Muscle of arm (tissue), 14 donors: ENCODE data around the gene USP6NL. TPM values are rescaled to one million over a fixed set of nuclear protein-coding genes. Genes with fewer than 3 reads are reported as not detected.
"Not testable (repeated sequence)": the region's sequence is repeated elsewhere in the genome, so short reads cannot be mapped to it uniquely, and the experiment has no call there.

Experiments used
- DNase-seq: peaks from one replicate; pipeline ENCODE4 v3.0.0-alpha.2; 2013
- long read RNA-seq, 11 donors: transcript quantifications; one replicate each; lab custom pipeline, GENCODE V29; 2026
- polyA plus RNA-seq, 12 donors: library from polyadenylated mRNA; unstranded; fragments of 120-200 nt; gene quantifications; one replicate each; pipeline ENCODE4 v1.2.1, GENCODE V29; 2013; ENCODE audit not compliant: insufficient read length in 12 of 12

USP6NL gene
- polyA plus RNA-seq: 10 to 100 TPM in 8 of 12 donors, 1 to 10 TPM in 3, not detected in 1; 8.2 to 17.9 (median 10.1) TPM
- long read RNA-seq, donor 1, full-length matches to known transcripts: 5 of 5 reads
- long read RNA-seq, donor 1, partial matches to known transcripts: 0 of 5 reads
- long read RNA-seq, donor 1, other reads (novel, unspliced or antisense): 0 of 5 reads
- long read RNA-seq, donor 2, full-length matches to known transcripts: 5 of 5 reads
- long read RNA-seq, donor 2, partial matches to known transcripts: 0 of 5 reads
- long read RNA-seq, donor 2, other reads (novel, unspliced or antisense): 0 of 5 reads
- long read RNA-seq, donor 3: 0 reads
- long read RNA-seq, donor 4, full-length matches to known transcripts: 1 of 1 reads
- long read RNA-seq, donor 4, partial matches to known transcripts: 0 of 1 reads
- long read RNA-seq, donor 4, other reads (novel, unspliced or antisense): 0 of 1 reads
- long read RNA-seq, donor 5: 0 reads
- long read RNA-seq, donor 6, full-length matches to known transcripts: 2 of 2 reads
- long read RNA-seq, donor 6, partial matches to known transcripts: 0 of 2 reads
- long read RNA-seq, donor 6, other reads (novel, unspliced or antisense): 0 of 2 reads
- long read RNA-seq, donor 7: 0 reads
- long read RNA-seq, donor 8: 0 reads
- long read RNA-seq, donor 9, partial matches to known transcripts: 0 of 1 reads
- long read RNA-seq, donor 9, other reads (novel, unspliced or antisense): 0 of 1 reads
- long read RNA-seq, donor 10, full-length matches to known transcripts: 3 of 3 reads
- long read RNA-seq, donor 10, partial matches to known transcripts: 0 of 3 reads
- long read RNA-seq, donor 10, other reads (novel, unspliced or antisense): 0 of 3 reads
- long read RNA-seq, donor 11, full-length matches to known transcripts: 3 of 3 reads
- long read RNA-seq, donor 11, partial matches to known transcripts: 0 of 3 reads
- long read RNA-seq, donor 11, other reads (novel, unspliced or antisense): 0 of 3 reads

GRCh38 chr10:11611248-11612020 lies at the start of gene USP6NL:
USP6NL (minus strand) TSS chr10:11611650; CDS start chr10:11597634, 14,016 bp downstream.
- DNase-seq: peak; percentile 85

- no peak for DNase-seq
Observed at GRCh38 chr10:11658801-11659368, 47.4 kb upstream of the USP6NL start.

GRCh38 chr10:11655836-11656235 lies 44.4 kb upstream of the USP6NL start:
- DNase-seq: no peak

GRCh38 chr10:11654659-11655058 lies 43.2 kb upstream of the USP6NL start:
- no peak for DNase-seq

- no peak for DNase-seq
Observed at GRCh38 chr10:11653758-11654471, 42.5 kb upstream of the USP6NL start.

- DNase-seq: no peak
Observed at GRCh38 chr10:11647676-11648075, 36.2 kb upstream of the USP6NL start.

- DNase-seq: no peak
Observed at GRCh38 chr10:11646450-11646849, 35.0 kb upstream of the USP6NL start.

- no peak for DNase-seq
Observed at GRCh38 chr10:11643039-11643438, 31.6 kb upstream of the USP6NL start.

- no peak for DNase-seq
Observed at GRCh38 chr10:11642566-11642965, 31.1 kb upstream of the USP6NL start.

- DNase-seq: no peak
Observed at GRCh38 chr10:11639849-11640764, 28.7 kb upstream of the USP6NL start.

GRCh38 chr10:11639362-11639761 lies 27.9 kb upstream of the USP6NL start:
- no peak for DNase-seq

- DNase-seq: no peak
Observed at GRCh38 chr10:11638055-11638698, 26.7 kb upstream of the USP6NL start.

GRCh38 chr10:11636697-11637303 lies 25.4 kb upstream of the USP6NL start:
- no peak for DNase-seq

GRCh38 chr10:11631890-11632587 lies 20.6 kb upstream of the USP6NL start:
- DNase-seq: no peak

GRCh38 chr10:11631291-11631690 lies 19.8 kb upstream of the USP6NL start:
- DNase-seq: no peak

GRCh38 chr10:11629731-11630130 lies 18.3 kb upstream of the USP6NL start:
- DNase-seq: no peak

GRCh38 chr10:11627941-11628340 lies 16.5 kb upstream of the USP6NL start:
- not testable (repeated sequence) for DNase-seq

GRCh38 chr10:11626071-11626470 lies 14.6 kb upstream of the USP6NL start:
- DNase-seq: no peak
